HG03457 (cell line): ENCODE measurements around the gene TNFSF4.
"Not testable (repeated sequence)": the region's sequence is repeated elsewhere in the genome, so short reads cannot be mapped to it uniquely, and the experiment has no call there.

Experiments
- ATAC-seq: cut with Tn5 transposase; IDR thresholded peaks from one replicate; pipeline ENCODE4 v1.9.1; 2021; ENCODE audit warnings: moderate number of reproducible peaks; ENCODE audit not compliant: unreplicated experiment

The TNFSF4 gene

DNA sequence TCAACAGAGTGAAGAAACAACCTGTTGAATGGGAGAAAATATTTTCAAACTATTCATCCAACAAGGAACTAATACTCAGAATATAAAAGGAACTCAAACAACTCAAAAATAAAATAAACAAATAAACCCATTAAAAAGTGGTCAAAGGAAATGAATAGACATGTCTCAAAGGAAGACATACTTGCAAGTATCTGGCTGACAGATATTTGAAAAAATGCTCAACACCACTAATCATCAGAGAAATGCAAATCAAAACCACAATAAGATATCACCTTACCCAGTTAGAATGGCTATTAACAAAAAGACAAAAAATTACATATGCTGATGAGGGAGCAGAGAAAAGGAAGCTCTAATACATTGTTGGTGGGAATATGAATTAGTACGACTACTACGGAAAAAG is 38.2 kb downstream of the TNFSF4 start:
- no peak for ATAC-seq

DNA sequence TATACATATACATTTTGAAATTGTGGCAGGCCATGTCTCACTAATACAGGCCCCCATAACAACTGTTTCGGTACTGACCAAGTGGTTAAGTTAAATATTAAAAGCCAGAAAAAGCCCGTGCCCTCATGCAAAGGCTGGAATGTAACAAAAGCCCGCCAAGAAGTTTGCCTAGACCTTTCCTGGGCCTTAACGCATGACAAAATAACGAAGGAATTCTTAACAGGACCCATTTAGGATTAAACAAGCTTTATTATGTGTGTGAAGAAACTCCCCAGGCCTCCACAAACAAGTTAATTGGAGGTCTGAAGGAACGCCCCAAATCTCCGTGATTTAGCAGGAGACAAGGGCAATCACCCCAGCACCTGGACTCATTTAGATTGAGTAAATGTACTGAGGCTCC is 42.4 kb downstream of the TNFSF4 start:
- no peak for ATAC-seq

DNA sequence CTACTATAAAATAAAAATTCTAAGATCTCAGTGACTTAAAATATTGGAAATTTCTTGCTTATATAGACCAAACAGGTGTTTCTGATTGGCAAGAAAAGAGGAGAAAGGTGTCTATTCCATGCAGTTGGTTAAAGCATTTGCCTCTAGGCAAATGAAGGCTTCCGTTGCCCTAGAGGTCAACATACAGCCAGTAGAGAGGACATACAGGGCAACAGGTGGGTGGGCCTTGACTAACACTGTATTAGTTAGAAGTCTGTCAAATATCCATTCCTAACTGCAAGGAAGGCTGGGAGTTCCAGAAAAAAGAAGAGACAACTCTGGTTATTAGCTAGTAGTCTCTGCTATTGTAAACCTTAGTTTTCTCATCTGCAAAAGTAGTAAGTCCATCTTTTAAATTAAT is 43.0 kb downstream of the TNFSF4 start:
- no peak for ATAC-seq

DNA sequence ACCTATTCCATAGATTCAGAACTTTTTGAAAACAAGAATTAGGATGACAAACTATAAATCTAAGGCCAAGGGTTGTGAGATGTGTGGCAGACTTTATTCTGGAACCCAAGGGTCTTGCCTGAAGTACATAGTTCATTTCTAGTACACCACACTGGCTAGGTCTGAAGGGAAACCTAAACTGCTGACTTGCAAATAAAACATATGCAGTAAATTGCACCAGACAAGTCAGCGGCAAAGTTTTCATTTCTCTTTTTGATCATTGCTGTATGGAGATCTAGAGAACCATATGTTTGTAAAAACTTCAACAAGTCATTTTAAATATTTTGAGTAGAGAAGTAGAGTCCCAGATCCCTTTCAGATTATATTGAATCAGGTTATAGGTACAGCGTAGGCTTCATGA is 43.9 kb downstream of the TNFSF4 start:
- no peak for ATAC-seq

DNA sequence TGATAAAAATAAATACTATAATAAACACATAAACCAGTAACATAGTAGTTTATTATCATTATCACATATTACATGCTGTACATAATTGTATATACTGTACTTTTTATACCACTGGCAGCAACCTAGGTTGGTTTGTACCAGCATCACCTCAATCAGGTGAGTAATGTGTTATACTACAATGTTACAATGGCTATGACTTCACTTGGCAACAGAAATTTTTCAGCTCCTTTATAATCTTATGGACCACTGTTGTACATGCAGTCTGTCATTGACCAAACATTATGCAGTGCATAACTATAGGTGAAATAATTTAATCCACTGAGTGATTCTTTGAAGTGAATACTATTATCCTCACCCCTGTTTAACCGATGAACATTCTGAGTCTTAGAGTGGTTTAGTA is 44.5 kb downstream of the TNFSF4 start:
- ATAC-seq, result no peak

DNA sequence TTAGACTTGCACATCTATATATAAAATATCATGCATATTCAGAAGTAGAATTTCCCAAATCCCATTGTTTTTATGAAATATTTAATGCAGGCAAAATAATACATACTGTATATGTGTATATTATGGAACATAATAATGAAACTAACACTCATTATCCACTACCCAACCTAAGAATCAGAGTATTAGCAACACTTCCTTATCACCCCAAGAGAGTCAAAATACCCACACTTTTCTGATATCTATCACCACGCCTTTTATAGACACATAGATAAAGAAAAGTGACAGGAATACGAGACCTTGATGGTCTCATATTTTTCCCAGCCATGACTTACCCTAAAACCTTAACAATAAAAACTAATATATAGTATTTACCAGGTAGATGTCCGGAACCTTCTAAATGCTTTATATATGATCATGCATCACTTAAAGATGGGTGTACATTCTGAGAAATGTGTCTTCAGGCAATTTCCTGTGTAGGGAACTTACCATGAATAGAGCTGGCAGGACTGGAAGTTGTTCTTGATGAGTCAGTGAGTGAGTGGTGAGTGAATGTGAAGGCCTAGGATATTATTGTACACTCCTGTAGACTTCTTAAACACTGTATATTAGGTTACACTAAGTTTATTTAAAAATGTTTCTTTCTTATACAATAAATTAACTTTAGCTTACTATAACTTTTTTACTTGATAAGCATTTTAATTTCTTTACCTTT is 45.5 kb downstream of the TNFSF4 start:
- ATAC-seq, result no peak

DNA sequence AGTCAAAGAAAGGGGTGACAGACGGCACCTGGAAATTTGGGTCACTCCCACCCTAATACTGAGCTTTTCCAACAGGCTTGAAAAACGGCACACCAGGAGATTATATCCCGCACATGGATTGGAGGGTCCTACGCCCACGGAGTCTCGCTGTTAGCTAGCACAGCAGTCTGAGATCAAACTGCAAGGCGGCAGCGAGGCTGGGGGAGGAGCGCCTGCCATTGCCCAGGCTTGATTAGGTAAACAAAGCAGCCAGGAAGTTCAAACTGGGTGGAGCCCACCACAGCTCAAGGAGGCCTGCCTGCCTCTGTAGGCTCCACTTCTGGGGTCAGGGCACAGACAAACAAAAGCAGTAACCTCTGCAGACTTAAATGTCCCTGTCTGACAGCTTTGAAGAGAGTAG is 53.2 kb downstream of the TNFSF4 start:
- ATAC-seq, result not testable (repeated sequence)

DNA sequence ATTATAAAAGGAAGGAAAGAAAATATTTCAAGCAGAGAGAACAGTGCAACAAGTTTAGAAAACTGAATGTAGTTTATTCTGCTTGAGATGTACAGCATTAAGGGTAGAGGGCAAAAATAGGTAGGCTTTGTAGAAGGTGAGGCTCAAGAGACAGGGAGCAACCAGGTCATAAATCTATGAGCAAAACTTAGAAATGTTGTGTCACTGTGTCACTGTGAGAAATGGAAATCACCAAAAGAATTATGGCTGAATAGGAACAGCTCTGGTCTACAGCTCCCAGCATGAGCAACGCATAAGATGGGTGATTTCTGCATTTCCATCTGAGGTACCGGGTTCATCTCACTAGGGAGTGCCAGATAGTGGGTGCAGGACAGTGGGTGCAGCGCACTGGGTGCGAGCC is 53.6 kb downstream of the TNFSF4 start:
- ATAC-seq, result no peak

DNA sequence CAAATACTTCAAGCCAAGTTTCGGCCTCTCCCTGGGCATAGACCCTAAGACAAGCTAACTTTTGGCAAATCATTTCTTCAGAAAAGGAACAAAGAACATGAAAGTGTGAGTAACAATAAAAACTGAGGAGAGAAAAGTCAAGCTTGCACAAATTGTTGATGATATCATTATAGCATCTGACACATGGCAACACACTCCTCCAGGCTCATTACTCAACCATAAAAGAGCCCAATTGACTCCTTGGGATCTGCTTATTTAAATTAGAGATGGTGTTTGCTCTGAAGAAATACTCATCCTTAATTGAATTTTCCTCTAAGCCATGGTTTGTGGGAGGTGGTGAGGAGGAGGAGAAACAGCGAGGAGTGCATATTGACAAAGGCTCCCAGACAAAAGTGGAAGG is 54.5 kb downstream of the TNFSF4 start:
- no peak for ATAC-seq

DNA sequence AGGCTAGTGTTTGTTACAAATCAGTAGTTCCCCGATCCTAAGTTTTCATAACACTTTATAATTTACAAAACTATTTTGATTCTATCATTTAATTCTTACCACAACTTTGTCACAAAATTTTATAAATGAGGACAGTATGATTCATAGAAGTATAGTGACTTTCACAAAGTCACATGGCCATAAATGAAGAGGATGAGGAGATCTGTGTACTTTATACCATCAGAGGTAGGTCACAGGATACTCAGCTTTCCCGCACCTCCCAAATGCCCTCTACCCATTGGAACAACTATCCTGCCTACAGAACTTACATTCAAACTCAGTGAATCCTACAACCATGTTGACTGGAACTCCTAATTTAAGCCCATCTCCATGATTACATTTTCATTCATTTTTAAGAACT is 56.3 kb downstream of the TNFSF4 start:
- no peak for ATAC-seq

DNA sequence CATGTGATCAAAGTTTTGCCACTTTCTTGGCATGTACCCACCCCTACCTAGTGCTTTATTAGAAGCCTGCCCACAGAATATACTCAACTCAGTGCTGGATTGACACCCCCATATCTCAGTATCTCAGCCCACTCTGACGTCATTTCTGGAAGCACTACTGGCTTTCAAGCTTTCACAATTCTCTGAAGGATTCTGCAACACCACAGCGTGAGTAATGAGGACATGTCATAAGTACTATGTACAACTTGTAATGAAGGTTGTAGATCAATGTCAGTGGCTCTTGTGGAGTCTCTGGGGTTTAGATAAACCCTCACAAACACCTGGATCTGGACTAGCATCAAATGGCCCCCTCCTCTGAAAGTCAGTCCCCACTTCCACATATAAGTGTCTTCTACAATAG is 57.2 kb downstream of the TNFSF4 start:
- ATAC-seq, result no peak

DNA sequence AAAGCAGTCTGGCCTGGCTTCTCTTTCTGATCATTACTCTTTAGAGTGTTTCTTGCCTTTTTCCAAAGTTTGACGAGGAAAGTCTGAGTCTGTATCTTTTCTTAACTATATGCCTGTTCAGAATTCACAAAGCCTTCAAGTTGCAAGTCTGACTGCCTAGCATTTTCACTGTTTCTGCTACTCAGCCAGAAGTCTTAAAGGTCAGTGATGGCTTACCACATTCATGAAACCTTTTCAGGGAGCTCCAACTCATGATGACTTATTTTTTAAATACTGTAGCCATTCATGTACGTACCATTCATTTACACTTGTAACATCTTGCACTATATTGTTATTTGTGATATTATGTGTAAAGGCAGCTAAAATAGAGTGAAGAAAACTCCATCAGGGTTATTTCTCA is 58.2 kb downstream of the TNFSF4 start:
- no peak for ATAC-seq

DNA sequence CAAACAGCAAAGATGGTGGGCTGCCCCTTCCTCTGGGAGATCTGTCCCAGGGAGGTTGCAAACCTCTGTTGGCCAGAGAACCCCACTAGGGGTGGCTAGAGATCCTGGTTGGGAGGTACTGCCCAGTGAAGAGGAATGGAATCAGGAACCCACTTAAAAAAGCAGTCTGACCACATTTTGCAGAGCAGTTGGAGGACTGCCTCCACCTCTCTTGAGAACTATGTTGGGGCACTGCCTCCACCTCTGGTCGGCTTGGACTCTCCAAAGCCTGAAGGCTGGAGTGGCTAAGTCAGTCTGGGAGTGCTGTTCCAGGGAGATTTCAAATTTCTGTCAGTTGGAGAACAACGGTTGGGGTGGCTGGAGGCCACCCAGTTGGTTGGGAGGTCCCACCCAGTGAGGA is 58.6 kb downstream of the TNFSF4 start:
- ATAC-seq, result no peak

DNA sequence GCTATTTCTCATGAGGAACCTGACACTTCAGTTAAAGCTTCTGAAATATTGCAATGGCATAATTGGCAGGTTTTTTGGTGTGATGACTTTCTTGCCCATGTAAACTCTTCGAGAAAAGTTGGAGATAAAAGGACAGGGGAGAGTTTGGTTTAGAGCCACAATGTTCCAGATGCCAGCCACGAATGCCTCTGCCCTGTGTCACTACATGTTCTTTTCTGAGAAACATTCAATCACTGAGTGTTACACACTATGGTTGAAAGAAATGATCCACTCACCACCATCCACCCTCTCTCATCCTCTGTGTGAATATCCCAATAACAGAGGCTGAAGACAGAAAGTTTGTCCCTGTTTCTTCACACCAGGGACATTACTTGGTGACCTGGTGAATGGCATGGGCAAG is 66.4 kb downstream of the TNFSF4 start:
- ATAC-seq, result no peak

DNA sequence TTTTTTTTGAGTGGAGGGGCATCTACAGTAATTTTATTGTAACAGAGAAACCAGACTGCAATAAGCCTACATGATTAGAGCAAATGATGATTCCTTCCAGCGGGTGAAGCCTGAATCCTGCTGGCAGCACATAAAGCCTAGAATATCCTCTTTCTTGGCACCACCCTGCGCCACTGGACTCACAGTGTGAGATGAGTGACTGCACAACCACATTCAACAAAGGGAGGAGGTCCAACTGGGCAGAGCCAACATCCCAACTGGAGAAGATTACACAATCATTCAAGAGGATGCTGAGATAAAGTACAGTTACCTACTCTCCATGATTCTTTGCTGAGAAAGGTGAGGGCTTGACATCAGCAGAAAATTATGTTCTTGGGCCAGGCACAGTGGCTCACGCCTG is 67.4 kb downstream of the TNFSF4 start:
- no peak for ATAC-seq

DNA sequence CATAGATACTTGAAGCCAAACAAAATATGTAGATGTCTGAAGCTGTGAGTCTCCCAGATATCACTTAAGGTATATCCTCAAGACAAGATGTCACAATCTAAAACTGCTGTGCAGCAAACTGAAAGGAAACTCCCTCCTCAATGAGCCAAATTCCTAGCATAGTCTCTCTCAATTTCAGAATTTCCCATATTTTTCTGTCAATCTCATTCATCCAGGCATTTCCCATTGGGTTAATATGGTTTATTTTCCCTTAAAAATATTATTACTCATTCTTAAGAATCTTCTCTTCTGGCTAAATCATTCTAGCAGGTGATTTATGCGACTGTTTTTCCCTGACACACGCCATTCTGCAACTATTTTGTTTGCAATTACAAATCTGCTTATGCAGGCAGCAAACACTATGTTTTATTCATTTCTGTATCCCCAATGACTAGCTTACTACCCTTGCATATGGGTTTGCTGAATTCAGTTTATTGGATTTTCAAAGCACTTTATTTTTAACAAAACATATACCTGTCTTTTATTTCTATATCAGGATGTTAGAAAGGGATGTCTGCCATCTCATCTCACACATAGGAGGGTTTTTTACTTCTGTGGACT is 69.9 kb downstream of the TNFSF4 start:
- ATAC-seq, result no peak

DNA sequence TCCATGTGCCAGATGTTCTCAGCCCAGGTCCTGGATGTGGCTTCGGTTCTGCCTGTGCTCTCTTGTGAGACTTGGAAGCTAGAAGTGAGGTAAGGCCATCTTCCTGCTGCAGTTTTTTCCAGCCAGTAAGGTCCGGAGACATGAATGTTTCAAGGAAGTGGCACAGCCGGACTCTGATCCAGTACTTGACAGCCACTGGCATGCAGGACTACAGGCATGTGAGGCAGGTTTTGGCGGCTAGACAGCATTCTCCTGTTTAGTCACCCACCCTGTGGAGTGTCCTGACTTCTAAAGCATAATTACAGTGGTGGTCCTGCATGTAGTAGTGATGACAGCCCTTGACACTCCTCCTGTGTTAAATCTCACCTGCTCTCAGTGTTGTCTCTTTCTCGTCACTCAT is 72.3 kb downstream of the TNFSF4 start:
- no peak for ATAC-seq

DNA sequence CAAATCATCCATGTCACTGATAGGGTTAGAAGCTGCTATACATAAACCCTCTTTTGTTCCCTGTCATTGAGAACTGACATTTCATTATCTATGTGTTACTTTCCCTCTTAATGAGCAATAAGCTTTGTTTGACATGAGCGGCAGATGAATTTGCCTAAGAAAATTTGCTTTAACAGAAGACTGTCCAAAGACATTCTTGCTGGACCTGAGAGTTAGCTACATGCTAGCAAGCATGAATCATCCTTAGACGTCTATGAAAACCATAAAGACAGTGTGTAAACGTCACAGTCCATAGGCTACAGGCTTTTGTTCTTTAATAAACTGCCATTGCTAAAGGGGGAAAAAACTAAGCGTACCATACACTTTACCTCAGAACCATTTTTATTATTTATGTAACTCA is 73.1 kb downstream of the TNFSF4 start:
- ATAC-seq, result no peak
